SU-DHL-6 (cell line): ENCODE data around the gene FAM47E.

Experiments
- H2AFZ ChIP-seq: fragments of 200-600 bp; sonication (generic); 2 replicates; pipeline ENCODE4 v1.6.1; 2014; ENCODE audit warnings: low read depth, mild to moderate bottlenecking, moderate library complexity, mixed read lengths, antibody characterized with exemption, low read length; ENCODE audit not compliant: severe bottlenecking
- H3F3A ChIP-seq: fragments of 200-600 bp; shearing (Covaris generic); 2 replicates; pipeline ENCODE4 v1.6.0; 2016; ENCODE audit warnings: antibody characterized with exemption, mild to moderate bottlenecking; ENCODE audit not compliant: insufficient read depth
- H3K27ac ChIP-seq: fragments of 200-600 bp; sonication (generic); 2 replicates; pipeline ENCODE4 v1.5.1; 2016; ENCODE audit warnings: low read depth, mild to moderate bottlenecking, low read length, moderate library complexity, mixed read lengths
- H3K27me3 ChIP-seq: fragments of 200-600 bp; sonication (generic), shearing (Covaris generic); 2 replicates; pipeline ENCODE4 v1.6.0; 2014; ENCODE audit warnings: mild to moderate bottlenecking, low read length
- H3K36me3 ChIP-seq: fragments of 200-600 bp; sonication (generic); 2 replicates; pipeline ENCODE4 v1.6.1; 2014; ENCODE audit warnings: mild to moderate bottlenecking, low read length, mixed read lengths
- H3K4me2 ChIP-seq: fragments of 300-600, 200-600 bp; shearing (Covaris generic), sonication (generic); 2 replicates; pipeline ENCODE4 v1.6.0; 2014; ENCODE audit warnings: low read length, low read depth, mild to moderate bottlenecking; ENCODE audit not compliant: poor library complexity, severe bottlenecking
- H3K4me3 ChIP-seq: fragments of 200-600 bp; sonication (generic); 2 replicates; pipeline ENCODE4 v1.5.1; 2014; ENCODE audit warnings: antibody characterized with exemption, low read length, mild to moderate bottlenecking, mixed read lengths; ENCODE audit not compliant: insufficient read depth, poor library complexity, severe bottlenecking
- H3K79me2 ChIP-seq: fragments of 200-600 bp; sonication (generic); 2 replicates; pipeline ENCODE4 v1.6.1; 2014; ENCODE audit warnings: mild to moderate bottlenecking, low read length, moderate library complexity; ENCODE audit not compliant: insufficient read depth
- H3K9ac ChIP-seq: fragments of 200-600 bp; sonication (generic); 2 replicates; pipeline ENCODE4 v1.7.0; 2014; ENCODE audit warnings: mild to moderate bottlenecking, low read length
- H3K9me2 ChIP-seq: fragments of 200-600 bp; sonication (generic); replicated peaks from 2 replicates; pipeline ENCODE4 v1.6.1; 2014; ENCODE audit warnings: low read length; ENCODE audit not compliant: insufficient read depth
- H3K9me3 ChIP-seq: fragments of 200-600 bp; sonication (generic); 2 replicates; pipeline ENCODE4 v1.6.1; 2014; ENCODE audit warnings: low read length, mixed read lengths; ENCODE audit not compliant: insufficient read depth
- H4K20me1 ChIP-seq: fragments of 200-600 bp; sonication (generic); 2 replicates; pipeline ENCODE4 v1.6.1; 2014; ENCODE audit warnings: low read depth, mild to moderate bottlenecking, antibody characterized with exemption, low read length, moderate library complexity, mixed read lengths
- CTCF ChIP-seq: fragments of 200-600 bp; sonication (generic); IDR thresholded peaks from one replicate; pipeline ENCODE4 v1.5.1; 2017; ENCODE audit warnings: antibody characterized with exemption, mild to moderate bottlenecking, low read length, moderate library complexity; ENCODE audit not compliant: insufficient read depth, poor library complexity, severe bottlenecking
- EZH2phosphoT487 ChIP-seq: fragments of 200-600 bp; sonication (generic), shearing (Covaris generic); conservative IDR thresholded peaks from 2 replicates; pipeline ENCODE4 v1.6.1; 2018; ENCODE audit warnings: mild to moderate bottlenecking, antibody characterized with exemption, low read length, moderate library complexity, mixed read lengths

FAM47E gene

GRCh38 chr4:76211769-76212708 lies 39.5 kb upstream of the FAM47E start:
- no peaks in the 10 kb centered on the region for H3K27me3 ChIP-seq
- H3K36me3 ChIP-seq: no peaks in the 10 kb centered on the region
- no peaks in the 10 kb centered on the region for H3F3A ChIP-seq
- no peak overlapping the region for H3K4me2 ChIP-seq
- H3K9me2 ChIP-seq: no peaks in the 10 kb centered on the region
- H3K9me3 ChIP-seq: no peaks in the 10 kb centered on the region
- no peaks in the 10 kb centered on the region for H4K20me1 ChIP-seq
- H3K4me3 ChIP-seq: no peak overlapping the region
- H3K79me2 ChIP-seq: no peaks in the 10 kb centered on the region
- H3K9ac ChIP-seq: no peak overlapping the region
- no peak overlapping the region for H2AFZ ChIP-seq
- H3K27ac ChIP-seq: no peak overlapping the region
- no peak for TF ChIP-seq EZH2phosphoT487
- no peak for TF ChIP-seq CTCF

GRCh38 chr4:76212851-76213414 lies 38.6 kb upstream of the FAM47E start:
- H3K4me3 ChIP-seq: no peak overlapping the region
- no peaks in the 10 kb centered on the region for H3F3A ChIP-seq
- no peaks in the 10 kb centered on the region for H3K9me3 ChIP-seq
- no peaks in the 10 kb centered on the region for H3K27me3 ChIP-seq
- no peaks in the 10 kb centered on the region for H3K79me2 ChIP-seq
- H3K9me2 ChIP-seq: no peaks in the 10 kb centered on the region
- no peak for TF ChIP-seq EZH2phosphoT487
- TF ChIP-seq CTCF: no peak
- H3K27ac ChIP-seq: no peak overlapping the region
- no peaks in the 10 kb centered on the region for H3K36me3 ChIP-seq
- H3K4me2 ChIP-seq: peak overlapping the region; percentile 73
- H3K9ac ChIP-seq: peak overlapping the region; percentile 50; the same call in 1 of the 2 replicates
- no peaks in the 10 kb centered on the region for H4K20me1 ChIP-seq
- peak overlapping the region; percentile 59 for H2AFZ ChIP-seq

- Histone ChIP-seq H2AFZ (peak within 1 kb of the TSS; percentile 93), H3K27ac (no peak within 1 kb of the TSS)
These were observed 37.9 kb upstream of the FAM47E start, which contains the start of gene SCARB2 for GRCh38 chr4:76213415-76214176. Gene SCARB2 (minus strand): TSS chr4:76213824. CDS start chr4:76213543, 281 bp downstream.

More at GRCh38 chr4:76213415-76214176, 37.9 kb upstream of the FAM47E start, which contains the start of gene SCARB2:
- no peaks in the 10 kb centered on the region for H3K9me3 ChIP-seq
- H3K36me3 ChIP-seq: no peaks in the 10 kb centered on the region
- H3K27me3 ChIP-seq: no peaks in the 10 kb centered on the region
- H3K9ac ChIP-seq: peak within 1 kb of the TSS; percentile 50
- no peaks in the 10 kb centered on the region for H4K20me1 ChIP-seq
- TF ChIP-seq EZH2phosphoT487: no peak
- peak within 1 kb of the TSS; percentile 73 for H3K4me2 ChIP-seq
- H3F3A ChIP-seq: no peaks in the 10 kb centered on the region
- H3K79me2 ChIP-seq: no peaks in the 10 kb centered on the region
- peak within 1 kb of the TSS; percentile 50 for H3K4me3 ChIP-seq
- H3K9me2 ChIP-seq: no peaks in the 10 kb centered on the region
